ENCODE measurements around the gene SS18L1.
"Not testable (repeated sequence)": the region's sequence is repeated elsewhere in the genome, so short reads cannot be mapped to it uniquely, and the experiment has no call there.

The SS18L1 gene

DNA sequence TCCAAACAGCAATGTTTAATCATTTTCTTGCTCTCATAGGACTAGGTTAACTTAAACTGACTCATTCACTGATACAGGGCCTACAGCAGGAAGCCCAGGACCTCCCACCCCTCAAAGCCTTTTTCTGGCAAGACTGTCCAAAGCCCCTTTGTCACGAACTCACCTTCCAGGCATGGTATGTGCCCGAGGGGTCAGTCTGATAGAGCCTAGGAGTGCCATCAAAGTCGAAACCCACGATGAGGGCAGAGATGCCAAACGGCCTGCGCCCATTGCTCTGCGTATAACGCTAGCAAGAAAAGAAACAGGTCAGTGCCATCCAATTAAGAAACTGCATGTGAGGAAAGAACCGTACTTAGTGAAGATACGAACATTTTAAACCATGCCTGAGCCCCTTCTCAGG is 4.7 kb upstream of the SS18L1 start:
- no peak for DNase-seq

- DNase-seq = no peak
Observed at GRCh38 chr20:62139636-62140035, 3.9 kb upstream of the SS18L1 start.

- no peak for DNase-seq
Observed at GRCh38 chr20:62141043-62141396, 2.5 kb upstream of the SS18L1 start.

- DNase-seq = peak in 1 of 2 experiments; percentile 18
Observed at GRCh38 chr20:62141397-62142251, 1.9 kb upstream of the SS18L1 start.

GRCh38 chr20:62142252-62143080 is 1.1 kb upstream of the SS18L1 start:
- DNase-seq = no peak

- peak in 1 of 2 experiments; percentile 27 for DNase-seq
Observed at GRCh38 chr20:62143957-62144825, 622 bp downstream of the SS18L1 start.

DNA sequence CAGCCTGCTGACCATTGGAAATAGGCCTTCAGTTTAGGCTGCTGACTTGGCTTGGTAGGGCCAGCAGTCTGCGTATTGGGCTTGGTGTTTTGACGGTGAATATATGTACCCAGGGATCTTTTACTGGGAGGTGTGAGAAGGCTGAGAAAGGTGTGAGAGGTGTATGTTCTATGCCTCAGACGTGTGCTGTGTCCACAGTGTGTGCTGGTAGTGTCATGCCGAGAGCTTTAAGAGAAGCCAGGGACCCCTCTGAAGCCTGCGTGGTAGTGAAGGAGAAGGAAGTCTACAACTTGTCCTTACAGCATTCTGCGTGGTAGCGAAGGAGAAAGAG is 2.1 kb downstream of the SS18L1 start:
- no peak for DNase-seq

GRCh38 chr20:62146019-62146755 is 2.6 kb downstream of the SS18L1 start:
- no peak for DNase-seq

DNA sequence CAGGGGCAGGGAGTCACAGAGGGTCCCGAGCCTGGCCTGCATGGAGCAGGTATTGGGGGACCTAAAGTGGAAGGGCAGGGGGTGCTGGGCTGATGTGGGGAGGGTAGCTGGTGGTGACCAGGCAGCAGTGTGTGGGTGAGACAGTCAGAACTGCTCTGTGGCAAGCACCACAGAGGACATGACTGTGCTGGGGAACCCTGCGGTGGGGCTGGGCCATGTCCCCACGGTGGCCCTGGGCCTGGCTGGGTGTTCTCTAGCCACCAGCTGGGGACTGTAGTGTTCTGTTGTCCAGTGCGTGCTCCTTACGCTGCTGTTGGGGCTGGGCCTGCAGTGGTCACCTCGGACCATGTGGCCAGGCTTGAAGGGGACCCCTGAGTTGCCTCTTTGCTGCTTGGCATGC is 3.6 kb downstream of the SS18L1 start:
- DNase-seq = no peak

- DNase-seq = no peak
Observed at GRCh38 chr20:62147528-62147927, 4.0 kb downstream of the SS18L1 start.

DNA sequence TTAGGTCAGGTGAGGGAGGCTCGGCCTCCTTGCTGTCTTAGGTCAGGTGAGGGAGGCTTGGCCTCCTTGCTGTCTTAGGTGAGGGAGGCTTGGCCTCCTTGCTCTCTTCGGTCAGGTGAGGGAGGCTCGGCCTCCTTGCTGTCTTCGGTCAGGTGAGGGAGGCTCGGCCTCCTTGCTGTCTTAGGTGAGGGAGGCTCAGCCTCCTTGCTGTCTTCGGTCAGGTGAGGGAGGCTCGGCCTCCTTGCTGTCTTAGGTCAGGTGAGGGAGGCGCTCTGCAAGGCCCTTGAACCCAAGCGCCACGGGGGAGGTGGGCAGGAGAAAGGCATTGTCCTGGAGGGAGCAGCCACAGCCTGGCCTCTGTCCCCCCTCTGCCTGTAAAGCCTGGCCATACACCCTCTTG is 4.8 kb downstream of the SS18L1 start:
- not testable (repeated sequence) for DNase-seq

GRCh38 chr20:62148908-62149314 is 5.3 kb downstream of the SS18L1 start:
- no peak for DNase-seq

DNA sequence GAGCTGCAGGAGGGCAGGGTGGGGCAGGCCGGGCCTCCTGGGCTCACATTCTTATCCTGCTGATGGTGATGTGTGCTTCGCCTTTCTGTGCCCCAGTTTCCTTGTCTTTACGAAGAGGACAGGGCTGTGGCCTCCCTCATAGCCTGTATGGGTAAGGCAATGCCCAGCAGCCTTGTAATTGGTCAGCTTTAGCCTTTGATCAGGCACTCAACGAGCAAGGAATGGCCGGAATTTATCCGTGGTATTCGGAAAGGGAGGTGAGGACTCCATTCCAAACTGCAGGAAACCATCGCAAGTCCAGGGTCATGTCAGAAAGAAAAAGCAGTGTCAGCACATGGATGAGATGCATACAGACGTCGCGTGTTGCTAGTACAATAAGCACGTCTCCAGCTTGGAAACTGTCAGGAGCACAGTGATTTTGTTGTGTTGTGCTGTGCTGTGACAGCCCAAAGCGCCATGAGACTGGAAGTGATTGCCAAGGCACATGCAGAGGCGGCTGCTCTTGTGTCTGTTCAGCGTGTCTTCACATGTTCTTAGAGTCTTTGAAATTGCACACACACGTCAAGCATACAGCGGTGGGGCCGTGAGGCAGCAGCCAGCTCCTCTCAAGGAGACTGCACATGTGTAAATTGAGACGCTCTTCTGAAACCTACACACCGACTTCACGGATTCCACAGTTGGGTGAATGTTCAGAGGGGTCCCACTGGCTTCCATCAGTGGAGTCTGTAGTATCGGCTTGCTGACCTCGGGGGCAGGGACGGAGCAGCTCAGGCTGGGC is 6.2 kb downstream of the SS18L1 start:
- DNase-seq = no peak

DNA sequence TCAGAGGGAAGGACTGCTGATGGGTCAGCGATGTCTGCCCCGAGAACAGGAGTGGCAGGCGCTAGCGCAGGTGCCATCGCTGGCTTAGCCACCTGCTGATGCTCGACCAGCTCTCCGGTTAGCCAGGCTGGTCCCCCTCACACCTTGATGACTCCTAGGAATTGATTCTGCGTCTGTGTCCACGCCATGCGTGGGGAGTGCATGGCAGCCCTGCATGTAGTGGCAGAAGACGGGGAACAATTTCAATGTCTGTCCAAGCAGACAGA is 6.7 kb downstream of the SS18L1 start:
- DNase-seq = no peak

- DNase-seq = no peak
Observed at GRCh38 chr20:62151225-62151624, 7.7 kb downstream of the SS18L1 start.

GRCh38 chr20:62151835-62152364 is 8.3 kb downstream of the SS18L1 start:
- DNase-seq = no peak

- no peak for DNase-seq
Observed at GRCh38 chr20:62155428-62156253, 12.1 kb downstream of the SS18L1 start.

GRCh38 chr20:62156254-62156556 is 12.6 kb downstream of the SS18L1 start:
- no peak for DNase-seq

DNA sequence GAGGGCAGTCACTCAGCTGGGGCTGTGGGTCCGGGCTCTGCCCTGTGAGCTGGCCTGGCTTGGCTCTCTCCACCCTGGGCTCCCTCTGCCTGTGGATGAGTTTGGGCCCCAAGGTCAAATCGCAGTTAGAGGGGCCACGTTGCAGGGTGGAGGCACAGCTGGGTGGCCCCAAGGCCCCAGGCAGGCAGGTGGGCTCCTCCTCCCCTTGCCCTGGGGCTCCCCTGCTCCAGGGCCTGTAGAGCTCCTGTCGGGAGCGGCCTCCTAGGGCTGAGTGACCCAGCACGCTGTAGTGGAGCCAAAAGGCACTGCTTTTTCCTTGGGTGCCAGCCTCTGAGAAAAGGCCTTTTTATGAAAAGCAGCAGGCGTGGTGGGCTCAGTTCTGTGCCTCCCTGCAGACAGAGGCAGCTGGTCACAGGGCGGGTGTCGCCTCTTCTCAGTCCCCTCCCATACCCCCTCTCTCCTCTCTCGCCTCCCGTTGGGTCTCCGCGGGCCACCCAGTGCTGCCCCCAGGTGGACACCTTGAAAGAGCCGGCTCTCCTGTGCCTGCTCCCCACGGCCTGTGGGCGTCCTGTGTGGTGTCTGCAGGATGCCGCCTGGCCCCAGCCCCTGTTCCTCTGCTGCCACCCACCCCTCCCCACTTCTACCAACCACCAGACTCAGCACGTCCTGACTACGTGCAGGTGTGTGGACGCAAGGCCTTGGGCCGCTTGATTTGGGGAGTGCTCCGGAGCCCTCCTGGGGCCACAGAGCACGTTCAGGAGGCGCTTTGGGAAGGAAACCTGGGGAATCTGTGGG is 13.2 kb downstream of the SS18L1 start:
- peak; percentile 47 to 74 for DNase-seq
